Measurements from ENCODE around the gene RAD51AP1.
A peak's percentile ranks its signal among the peaks of the same experiment; 100 is the strongest.
"Not testable (repeated sequence)": the region's sequence is repeated elsewhere in the genome, so short reads cannot be mapped to it uniquely, and the experiment has no call there.

RAD51AP1 gene

GRCh38 chr12:4538207-4539160 is at the start of gene RAD51AP1:
RAD51AP1 (plus strand) TSS chr12:4538890; CDS start chr12:4538940, 50 bp downstream.
- DNase-seq (ENCODE audit: low spot score): peak; percentile 99

DNA sequence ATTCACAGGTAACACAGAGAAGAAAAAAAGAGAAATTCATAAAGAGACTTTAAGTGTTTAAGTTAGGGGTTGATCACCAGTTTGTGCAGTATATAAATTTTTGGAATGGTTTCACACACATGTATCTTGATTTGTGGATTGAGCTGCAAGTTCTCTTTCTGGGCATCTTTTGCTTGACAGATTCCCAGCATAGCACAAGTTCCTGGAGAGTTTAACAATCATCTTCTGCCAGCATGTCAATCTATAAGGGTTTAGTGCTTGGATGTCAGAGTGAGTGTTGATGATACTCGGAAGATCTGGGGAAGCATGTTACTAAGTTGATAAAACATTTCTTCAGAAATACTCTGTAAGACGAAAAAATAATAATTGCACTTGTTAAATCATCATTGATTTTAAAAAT is 49.1 kb upstream of the RAD51AP1 start:
- no peak for DNase-seq (ENCODE audit: low spot score)

DNA sequence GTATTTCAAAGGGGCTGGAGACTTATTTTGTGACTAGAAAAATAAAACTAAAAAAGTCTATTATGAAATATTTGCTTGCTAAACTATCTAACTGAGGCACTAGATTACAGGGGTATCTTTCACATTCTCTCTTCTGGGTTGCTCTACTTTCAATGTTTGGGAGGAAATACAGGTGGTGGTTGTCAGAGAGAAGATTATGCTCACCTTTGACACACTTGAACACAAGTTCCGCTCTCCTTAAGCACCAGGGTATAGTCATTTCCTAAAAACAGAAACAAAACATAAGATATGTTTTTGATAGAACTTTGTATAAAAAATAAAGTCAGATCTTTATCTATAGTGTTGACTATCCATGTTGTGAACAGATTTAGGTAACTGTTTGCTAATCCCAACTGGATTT is 47.7 kb upstream of the RAD51AP1 start:
- DNase-seq (ENCODE audit: low spot score): no peak

DNA sequence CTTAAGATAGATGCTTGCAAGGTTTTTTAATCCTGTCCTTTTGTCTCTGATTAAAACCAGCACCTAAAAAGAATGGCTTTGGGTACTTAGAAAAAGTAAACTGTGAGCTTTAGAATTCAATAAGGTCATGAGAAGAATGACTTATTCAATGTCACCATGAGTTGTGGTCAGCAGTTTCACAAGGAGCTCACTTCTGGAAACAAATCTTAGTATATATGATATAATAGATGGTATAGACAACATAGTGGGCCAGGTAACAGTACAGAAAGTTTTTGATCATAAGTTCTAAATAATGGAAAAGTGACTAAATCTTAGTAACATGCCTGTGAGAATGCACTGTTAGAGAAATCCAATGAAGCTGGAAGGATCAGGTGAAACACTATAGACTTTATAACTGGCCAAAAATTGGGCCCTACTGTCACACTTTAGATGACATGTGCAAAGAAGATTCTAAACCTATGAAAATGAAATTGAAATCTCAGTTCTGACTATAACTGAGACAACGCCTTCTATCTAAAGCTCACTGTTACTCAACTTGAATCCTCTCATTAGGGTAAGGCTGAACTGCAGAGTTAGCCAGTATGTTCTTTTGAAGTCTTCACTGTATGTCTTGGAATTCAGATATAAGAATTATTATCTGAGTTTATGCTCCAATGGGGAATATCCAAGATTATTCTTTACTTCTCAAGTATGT is 42.4 kb upstream of the RAD51AP1 start:
- no peak for DNase-seq (ENCODE audit: low spot score)

GRCh38 chr12:4499186-4499585 is 39.5 kb upstream of the RAD51AP1 start:
- no peak for DNase-seq (ENCODE audit: low spot score)

- no peak for DNase-seq (ENCODE audit: low spot score)
Measured at GRCh38 chr12:4505376-4505986, 33.2 kb upstream of the RAD51AP1 start.

- DNase-seq (ENCODE audit: low spot score): no peak
Measured at GRCh38 chr12:4506430-4506829, 32.3 kb upstream of the RAD51AP1 start.

- no peak for DNase-seq (ENCODE audit: low spot score)
Measured at GRCh38 chr12:4506870-4507269, 31.8 kb upstream of the RAD51AP1 start.

- DNase-seq (ENCODE audit: low spot score): not testable (repeated sequence)
Measured at GRCh38 chr12:4508503-4508902, 30.2 kb upstream of the RAD51AP1 start.

- not testable (repeated sequence) for DNase-seq (ENCODE audit: low spot score)
Measured at GRCh38 chr12:4509269-4509668, 29.4 kb upstream of the RAD51AP1 start.

DNA sequence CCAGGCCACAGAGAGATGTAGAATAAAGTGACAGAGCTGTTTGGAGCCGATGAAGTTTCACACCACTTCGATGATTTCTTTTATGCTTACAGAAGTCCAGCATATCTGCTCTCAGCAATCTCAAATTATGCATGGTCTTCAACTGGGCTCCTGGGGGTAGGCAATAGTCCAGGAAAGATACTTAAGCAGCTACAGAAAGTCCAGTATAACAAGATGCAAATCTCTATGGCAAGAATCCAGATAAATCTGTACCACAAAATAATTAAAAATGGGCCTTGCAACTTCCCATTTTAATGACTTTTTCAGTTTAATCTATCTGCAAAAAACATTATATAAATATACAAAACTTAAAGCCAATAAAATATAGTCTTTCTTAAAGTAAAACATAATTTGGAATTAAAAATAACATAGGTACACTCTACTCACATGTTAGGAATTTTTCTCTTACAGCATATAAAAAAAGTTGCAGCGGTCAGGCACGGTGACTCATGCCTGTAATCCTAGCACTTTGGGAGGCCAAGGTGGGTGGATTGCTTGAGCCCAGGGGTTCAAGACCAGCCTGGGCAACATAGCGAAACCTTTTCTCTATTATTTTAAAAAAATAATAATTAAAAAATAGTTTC is 20.5 kb upstream of the RAD51AP1 start:
- DNase-seq (ENCODE audit: low spot score): no peak

- not testable (repeated sequence) for DNase-seq (ENCODE audit: low spot score)
Measured at GRCh38 chr12:4523443-4523842, 15.2 kb upstream of the RAD51AP1 start.

GRCh38 chr12:4526923-4527546 is 11.7 kb upstream of the RAD51AP1 start:
- DNase-seq (ENCODE audit: low spot score): no peak

GRCh38 chr12:4530160-4530559 is 8.5 kb upstream of the RAD51AP1 start:
- no peak for DNase-seq (ENCODE audit: low spot score)

DNA sequence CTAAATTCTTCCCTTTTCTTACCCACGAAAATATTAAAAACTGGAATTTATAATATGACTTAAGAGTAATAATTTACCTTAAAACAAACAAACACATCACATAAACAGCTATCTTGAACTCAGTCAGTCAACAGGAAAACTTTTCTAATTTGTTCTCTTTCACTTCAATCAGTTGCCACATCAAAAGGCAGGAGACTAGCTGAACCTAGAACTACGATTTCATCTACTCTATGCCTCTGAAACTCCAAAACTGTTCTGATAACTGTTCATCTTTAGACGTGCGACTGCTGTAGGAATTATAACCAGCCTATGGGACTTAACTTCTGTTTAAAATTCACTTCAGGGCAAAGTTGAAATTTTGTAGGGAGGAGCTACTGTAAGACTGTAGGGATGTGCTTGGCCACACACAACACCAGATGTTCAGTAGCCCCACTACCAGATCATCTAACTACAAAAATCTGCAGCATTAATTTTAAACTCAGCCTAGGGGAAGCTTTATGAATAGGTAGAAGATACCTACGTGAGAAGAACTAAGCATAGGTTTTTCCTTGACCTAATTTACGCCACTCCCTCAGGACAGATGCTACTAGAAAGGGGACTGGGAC is 7.6 kb upstream of the RAD51AP1 start:
- no peak for DNase-seq (ENCODE audit: low spot score)

- no peak for DNase-seq (ENCODE audit: low spot score)
Measured at GRCh38 chr12:4535092-4535491, 3.6 kb upstream of the RAD51AP1 start.

DNA sequence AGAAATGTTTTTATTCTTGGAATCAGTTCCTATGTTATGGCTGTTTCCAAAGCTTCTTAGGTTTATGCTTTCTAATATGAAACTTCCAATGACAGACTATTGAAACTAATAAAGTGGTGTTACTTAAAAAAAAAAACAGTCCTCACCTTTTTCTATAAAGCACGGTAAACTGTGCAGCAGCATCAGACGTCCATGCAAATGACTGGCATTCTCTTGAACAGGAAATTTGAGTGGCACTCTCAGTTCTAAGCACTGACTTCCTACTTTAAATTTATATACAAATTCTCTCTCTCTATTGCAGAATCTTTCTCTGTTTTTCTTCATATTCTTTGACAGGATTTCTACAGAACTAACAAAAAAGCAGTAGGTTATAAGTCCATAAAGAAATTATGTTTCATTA is 2.8 kb upstream of the RAD51AP1 start:
- no peak for DNase-seq (ENCODE audit: low spot score)

GRCh38 chr12:4539167-4539870 is 629 bp downstream of the RAD51AP1 start:
- no peak for DNase-seq (ENCODE audit: low spot score)

DNA sequence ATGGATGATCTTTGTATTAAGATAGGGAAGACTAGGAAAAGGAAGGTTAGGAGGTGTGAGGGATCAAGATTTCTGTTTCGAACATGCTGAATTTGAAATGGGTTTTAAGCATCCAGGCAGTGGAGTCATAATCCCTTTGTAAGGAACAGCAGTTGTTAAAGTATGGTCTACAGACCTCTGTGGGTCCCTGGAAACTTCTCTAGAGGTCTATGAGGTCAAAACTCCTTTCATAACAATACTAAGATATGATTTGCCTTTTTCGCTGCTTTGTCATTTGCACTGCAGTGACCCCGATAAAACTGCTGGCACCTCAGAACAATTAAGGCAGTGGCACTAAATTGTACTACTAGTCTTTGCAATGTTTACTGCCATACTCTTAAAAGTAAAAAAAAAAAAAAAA is 1.5 kb downstream of the RAD51AP1 start:
- no peak for DNase-seq (ENCODE audit: low spot score)

- no peak for DNase-seq (ENCODE audit: low spot score)
Measured at GRCh38 chr12:4540638-4541037, 1.9 kb downstream of the RAD51AP1 start.

DNA sequence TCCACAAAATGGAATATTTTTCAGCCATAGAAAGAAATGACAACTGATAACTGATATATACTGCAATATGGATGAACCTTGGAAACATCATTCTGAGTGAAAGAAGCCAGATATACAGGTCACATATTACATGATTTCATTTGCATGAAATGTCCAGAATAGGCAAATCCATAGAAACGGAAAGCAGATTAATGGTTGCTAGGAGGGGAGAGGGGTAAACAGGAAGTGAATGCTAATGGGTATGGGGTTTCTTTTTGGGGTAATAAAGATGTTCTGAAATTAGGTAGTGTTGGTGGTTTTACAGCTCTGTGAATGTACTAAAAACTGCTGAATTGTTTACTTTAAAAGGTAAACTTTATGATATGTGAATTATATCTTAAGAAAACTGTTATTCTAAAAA is 6.5 kb downstream of the RAD51AP1 start:
- no peak for DNase-seq (ENCODE audit: low spot score)
